ENCODE measurements around the gene SH3GL3. TPM values are rescaled to one million over a fixed set of nuclear protein-coding genes. Genes with fewer than 3 reads are reported as not detected.

The SH3GL3 gene
- total RNA-seq, 1 experiment from 2014 or later = not detected

DNA sequence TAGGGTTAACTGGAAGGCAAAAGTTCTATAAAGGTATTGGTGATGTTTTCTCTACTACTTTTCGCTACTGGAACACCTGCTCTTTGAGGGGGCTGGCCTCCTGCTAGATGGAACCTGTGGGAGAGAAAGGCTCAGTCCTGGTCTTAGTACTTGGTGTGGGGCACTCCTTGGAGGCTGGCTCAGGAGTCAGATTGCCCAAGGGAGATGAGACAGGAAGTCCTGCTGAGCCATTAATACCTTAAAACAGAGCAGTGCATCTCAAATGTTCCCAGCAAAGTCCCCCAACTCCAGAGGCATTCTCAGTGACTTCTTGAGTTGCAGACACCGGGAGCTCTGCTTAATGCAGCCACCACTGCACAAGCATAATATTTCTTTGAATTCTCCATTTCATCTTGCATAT lies 203.7 kb downstream of the SH3GL3 start:
- BruUV-seq (replicated peaks) = no TSS peak
- ATAC-seq = no peak
- CTCF ChIA-PET = no interaction called here

GRCh38 chr15:83651541-83651940 lies 204.4 kb downstream of the SH3GL3 start:
- H3K27ac ChIP-seq (ENCODE audit: low read length) = no peak overlapping the region
- H3K4me1 ChIP-seq (ENCODE audit: control insufficient read depth, insufficient read depth, low read length) = no peaks in the 10 kb centered on the region
- intact Hi-C loops (cut with micrococcal nuclease; ENCODE audit: unreplicated experiment) = no loop called here
- ATAC-seq (no peak), DNase-seq (ENCODE audit: low read depth, low spot score) (no peak)
- CTCF ChIA-PET = no interaction called here
- no peaks in the 10 kb centered on the region for H3K9me3 ChIP-seq (ENCODE audit: control insufficient read depth, insufficient read depth, low read depth, low read length)
- BruUV-seq (replicated peaks) = no TSS peak
- H3K27me3 ChIP-seq (ENCODE audit: control insufficient read depth, insufficient read depth, low read length) = no peaks in the 10 kb centered on the region
- no peak overlapping the region for H3K4me3 ChIP-seq (ENCODE audit: low read depth in 2 of 2, low read length in 2 of 2)
- TF ChIP-seq CTCF (IDR thresholded peaks at IDR 0.05) = no peak
- TF ChIP-seq SIN3A (IDR thresholded peaks at IDR 0.05; ENCODE audit: borderline replicate concordance, insufficient read depth, low read depth, low read length) = no peak
- no peak for TF ChIP-seq REST (IDR thresholded peaks at IDR 0.05; ENCODE audit: insufficient read depth in 1 of 2, low read depth in 2 of 2, low read length in 1 of 2)
- TF ChIP-seq TCF7L2 (IDR thresholded peaks at IDR 0.05; ENCODE audit: low read depth, low read length) = no peak
- no peak for TF ChIP-seq POLR2AphosphoS5 (IDR thresholded peaks at IDR 0.05; ENCODE audit: low read depth, low read length)
- no peaks in the 10 kb centered on the region for H3K36me3 ChIP-seq (ENCODE audit: control insufficient read depth, insufficient read depth, low read length)
- in situ Hi-C loops (cut with HindIII; ENCODE audit: low pct_unique_long_range_greater_than_20kb, low sequenced_read_pairs) = no loop called here
- POLR2A ChIA-PET = no interaction called here

More for the DNA sequence above, 203.7 kb downstream of the SH3GL3 start:
- intact Hi-C loops (cut with micrococcal nuclease; ENCODE audit: unreplicated experiment) (no loop called here), in situ Hi-C loops (cut with HindIII; ENCODE audit: low pct_unique_long_range_greater_than_20kb, low sequenced_read_pairs) (no loop called here)
- Histone ChIP-seq H3K9me3 (ENCODE audit: control insufficient read depth, insufficient read depth, low read depth, low read length) (no peaks in the 10 kb centered on the region), H3K27ac (ENCODE audit: low read length) (no peak overlapping the region), H3K4me3 (ENCODE audit: low read depth in 2 of 2, low read length in 2 of 2) (no peak overlapping the region), H3K36me3 (ENCODE audit: control insufficient read depth, insufficient read depth, low read length) (no peaks in the 10 kb centered on the region), H3K4me1 (ENCODE audit: control insufficient read depth, insufficient read depth, low read length) (no peaks in the 10 kb centered on the region), H3K27me3 (ENCODE audit: control insufficient read depth, insufficient read depth, low read length) (no peaks in the 10 kb centered on the region)
- POLR2A ChIA-PET = no interaction called here
- no peak for DNase-seq (ENCODE audit: low read depth, low spot score)
- TF ChIP-seq SIN3A (IDR thresholded peaks at IDR 0.05; ENCODE audit: borderline replicate concordance, insufficient read depth, low read depth, low read length) (no peak), CTCF (IDR thresholded peaks at IDR 0.05) (no peak), TCF7L2 (IDR thresholded peaks at IDR 0.05; ENCODE audit: low read depth, low read length) (no peak), POLR2AphosphoS5 (IDR thresholded peaks at IDR 0.05; ENCODE audit: low read depth, low read length) (no peak), REST (IDR thresholded peaks at IDR 0.05; ENCODE audit: insufficient read depth in 1 of 2, low read depth in 2 of 2, low read length in 1 of 2) (no peak)
